ENCODE results near the gene KRTAP15-1.
A peak's percentile ranks its signal among the peaks of the same experiment; 100 is the strongest.

DNA sequence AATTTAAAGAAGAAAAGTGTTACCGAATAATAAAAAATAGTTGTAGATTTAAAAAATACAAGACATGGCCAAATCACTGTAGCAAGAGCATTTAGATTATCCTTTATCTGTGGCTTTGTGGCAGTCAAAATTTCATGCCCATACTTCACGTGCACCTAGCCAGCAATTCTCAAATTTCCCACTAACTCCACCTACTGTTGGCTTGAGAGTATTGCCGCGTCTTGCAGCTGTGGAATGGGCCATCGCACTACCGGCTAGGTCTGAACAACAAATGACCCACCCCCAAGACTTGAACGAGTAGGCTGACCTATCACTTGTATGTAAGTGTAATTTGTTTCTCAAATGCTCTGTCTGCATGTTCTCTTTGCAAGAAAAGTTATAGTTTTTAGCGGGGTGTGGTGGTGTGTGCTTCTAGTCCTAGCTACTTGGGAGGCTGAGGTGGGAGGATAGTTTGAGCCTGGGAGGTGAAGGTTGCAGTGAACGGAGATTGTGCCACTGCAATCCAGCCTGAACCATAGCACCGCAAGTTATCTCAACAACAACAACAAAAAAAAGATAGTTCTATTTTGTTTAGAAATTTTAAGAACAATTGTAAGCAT, 5.9 kb upstream of the KRTAP15-1 start:
- TF ChIP-seq, protein P1, sequence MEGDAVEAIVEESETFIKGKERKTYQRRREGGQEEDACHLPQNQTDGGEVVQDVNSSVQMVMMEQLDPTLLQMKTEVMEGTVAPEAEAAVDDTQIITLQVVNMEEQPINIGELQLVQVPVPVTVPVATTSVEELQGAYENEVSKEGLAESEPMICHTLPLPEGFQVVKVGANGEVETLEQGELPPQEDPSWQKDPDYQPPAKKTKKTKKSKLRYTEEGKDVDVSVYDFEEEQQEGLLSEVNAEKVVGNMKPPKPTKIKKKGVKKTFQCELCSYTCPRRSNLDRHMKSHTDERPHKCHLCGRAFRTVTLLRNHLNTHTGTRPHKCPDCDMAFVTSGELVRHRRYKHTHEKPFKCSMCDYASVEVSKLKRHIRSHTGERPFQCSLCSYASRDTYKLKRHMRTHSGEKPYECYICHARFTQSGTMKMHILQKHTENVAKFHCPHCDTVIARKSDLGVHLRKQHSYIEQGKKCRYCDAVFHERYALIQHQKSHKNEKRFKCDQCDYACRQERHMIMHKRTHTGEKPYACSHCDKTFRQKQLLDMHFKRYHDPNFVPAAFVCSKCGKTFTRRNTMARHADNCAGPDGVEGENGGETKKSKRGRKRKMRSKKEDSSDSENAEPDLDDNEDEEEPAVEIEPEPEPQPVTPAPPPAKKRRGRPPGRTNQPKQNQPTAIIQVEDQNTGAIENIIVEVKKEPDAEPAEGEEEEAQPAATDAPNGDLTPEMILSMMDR (conservative IDR thresholded peaks at IDR 0.05; ENCODE audit: low read depth, low read length) = peak; percentile 75
- TF ChIP-seq EZH2 (IDR thresholded peaks at IDR 0.05; ENCODE audit: borderline replicate concordance, low read depth, low read length, poor library complexity, severe bottlenecking) = no peak

Measured in A673 (cell line).